Measurements from ENCODE around the gene PLCH1.

- TF ChIP-seq RAD51 (IDR thresholded peaks at IDR 0.05; ENCODE audit: borderline replicate concordance, low read depth): no peak
- no peak for TF ChIP-seq NBN (IDR thresholded peaks at IDR 0.05; ENCODE audit: low read depth)
- TF ChIP-seq NCOA2 (IDR thresholded peaks at IDR 0.05; ENCODE audit: partially characterized antibody in 2 of 2): no peak
- TF ChIP-seq POLR2A (conservative IDR thresholded peaks at IDR 0.05): no peak
- no peak for TF ChIP-seq TAF7 (tag; IDR thresholded peaks at IDR 0.05)
- TF ChIP-seq LCOR (CRISPR knock-in tag; IDR thresholded peaks at IDR 0.05): no peak
- TF ChIP-seq MTA2 (IDR thresholded peaks at IDR 0.05; ENCODE audit: low read depth): no peak
- TF ChIP-seq ZNF76 (CRISPR knock-in tag; IDR thresholded peaks at IDR 0.05; ENCODE audit: borderline replicate concordance): no peak
- TF ChIP-seq SRF (CRISPR knock-in tag; IDR thresholded peaks at IDR 0.05): no peak
Observed at GRCh38 chr3:155402656-155403055, 342.2 kb downstream of the PLCH1 start.

All from K562 (cell line).